Neuronal stem cell (in vitro differentiated cells): ENCODE results near the gene LONRF2.

Source experiments
- DNase-seq: peaks from one replicate; pipeline ENCODE4 v3.0.0-alpha.2; 2013; ENCODE audit warnings: low spot score
- H2AFZ ChIP-seq: one replicate; pipeline ENCODE4 v1.6.1; 2013; ENCODE audit warnings: mild to moderate bottlenecking, low read length, inconsistent platforms
- H2AK5ac ChIP-seq: 2 replicates; pipeline ENCODE4 v1.6.1; 2013; ENCODE audit warnings: low read depth, mild to moderate bottlenecking, inconsistent platforms, low read length, moderate library complexity, mixed read lengths
- H2BK120ac ChIP-seq: 2 replicates; pipeline ENCODE4 v1.6.1; 2013; ENCODE audit warnings: low read depth, mild to moderate bottlenecking, inconsistent platforms, low read length, moderate library complexity, mixed read lengths
- H2BK12ac ChIP-seq: one replicate; pipeline ENCODE4 v1.6.1; 2013; ENCODE audit warnings: low read length, inconsistent platforms
- H2BK15ac ChIP-seq: 2 replicates; pipeline ENCODE4 v1.6.1; 2013; ENCODE audit warnings: mild to moderate bottlenecking, low read length, inconsistent platforms, mixed read lengths
- H2BK5ac ChIP-seq: one replicate; pipeline ENCODE4 v1.6.1; 2013; ENCODE audit warnings: inconsistent platforms, mild to moderate bottlenecking, low read length, moderate library complexity
- H3K14ac ChIP-seq: one replicate; pipeline ENCODE4 v1.6.1; 2013; ENCODE audit warnings: low read length, inconsistent platforms
- H3K18ac ChIP-seq: 2 replicates; pipeline ENCODE4 v1.6.1; 2013; ENCODE audit warnings: low read length, inconsistent platforms
- H3K23ac ChIP-seq: 2 replicates; pipeline ENCODE4 v1.6.1; 2013; ENCODE audit warnings: low read depth, mild to moderate bottlenecking, mixed read lengths, low read length, inconsistent platforms; ENCODE audit not compliant: poor library complexity
- H3K27ac ChIP-seq: replicated peaks from 3 replicates; pipeline ENCODE4 v1.5.1; 2013; ENCODE audit warnings: low read length, inconsistent platforms
- H3K27me3 ChIP-seq, 3 experiments: 2 replicates each; pipeline ENCODE4 v1.6.1; 2013; ENCODE audit warnings: low read length in 3 of 3, mild to moderate bottlenecking in 2 of 3, inconsistent platforms in 1 of 3, low read depth in 1 of 3, mixed read lengths in 1 of 3, moderate library complexity in 1 of 3; ENCODE audit not compliant: control insufficient read depth in 3 of 3, insufficient read depth in 3 of 3
- H3K36me3 ChIP-seq, 2 donors: replicated peaks in 1 of 2; 2 replicates each; pipeline ENCODE4 v1.6.1; 2013; ENCODE audit warnings: low read length in 2 of 2; ENCODE audit not compliant: control insufficient read depth in 2 of 2, insufficient read depth in 2 of 2
- H3K4ac ChIP-seq: 2 replicates; pipeline ENCODE4 v1.6.1; 2013; ENCODE audit warnings: inconsistent platforms, mild to moderate bottlenecking, low read length, moderate library complexity
- H3K4me1 ChIP-seq, 2 donors: 1 replicate in 1 of 2; 2 replicates in 1 of 2; pipeline ENCODE4 v1.6.1; 2013; ENCODE audit warnings: low read length in 2 of 2, low read depth in 1 of 2; ENCODE audit not compliant: control insufficient read depth in 2 of 2, insufficient read depth in 1 of 2
- H3K4me2 ChIP-seq: one replicate; pipeline ENCODE4 v1.6.1; 2013; ENCODE audit warnings: mild to moderate bottlenecking, low read length, inconsistent platforms; ENCODE audit not compliant: insufficient read depth, poor library complexity, severe bottlenecking
- H3K4me3 ChIP-seq, 2 donors: 2 replicates each; pipeline ENCODE4 v1.5.1; 2013; ENCODE audit warnings: low read length in 2 of 2, mild to moderate bottlenecking in 2 of 2, inconsistent platforms in 1 of 2, moderate library complexity in 1 of 2
- H3K79me1 ChIP-seq: one replicate; pipeline ENCODE4 v1.6.1; 2013; ENCODE audit warnings: low read depth, mild to moderate bottlenecking, inconsistent platforms, low read length, moderate library complexity
- H3K9ac ChIP-seq: one replicate; pipeline ENCODE4 v1.6.1; 2013; ENCODE audit warnings: mild to moderate bottlenecking, low read depth, low read length, inconsistent platforms; ENCODE audit not compliant: poor library complexity
- H3K9me3 ChIP-seq, 2 donors: replicated peaks in 1 of 2; 2 replicates each; pipeline versions ENCODE3 to v1.6.1; 2013; ENCODE audit warnings: low read length in 2 of 2, mild to moderate bottlenecking in 2 of 2, inconsistent platforms in 1 of 2, low read depth in 1 of 2, mixed read lengths in 1 of 2, moderate library complexity in 1 of 2; ENCODE audit not compliant: control insufficient read depth in 2 of 2, insufficient read depth in 1 of 2
- H4K8ac ChIP-seq: one replicate; pipeline ENCODE4 v1.6.1; 2013; ENCODE audit warnings: low read depth, mild to moderate bottlenecking, inconsistent platforms, low read length, moderate library complexity
- H4K91ac ChIP-seq: one replicate; pipeline ENCODE4 v1.6.1; 2013; ENCODE audit warnings: low read length, low read depth, mild to moderate bottlenecking, inconsistent platforms; ENCODE audit not compliant: poor library complexity
- WGBS, 2 donors: extraction: QIAGEN DNeasy Blood & Tissue Kit; methylation state at CpG; one replicate each; pipeline ENCODE4 v1.1.7; 2013; ENCODE audit warnings: missing lambda C conversion rate in 2 of 2, mixed read lengths in 1 of 2; ENCODE audit not compliant: insufficient read length in 2 of 2, insufficient replicate concordance in 1 of 2; ENCODE audit errors: extremely low coverage in 2 of 2; 5-methylcytosine and 5-hydroxymethylcytosine counted together

Gene LONRF2

DNA sequence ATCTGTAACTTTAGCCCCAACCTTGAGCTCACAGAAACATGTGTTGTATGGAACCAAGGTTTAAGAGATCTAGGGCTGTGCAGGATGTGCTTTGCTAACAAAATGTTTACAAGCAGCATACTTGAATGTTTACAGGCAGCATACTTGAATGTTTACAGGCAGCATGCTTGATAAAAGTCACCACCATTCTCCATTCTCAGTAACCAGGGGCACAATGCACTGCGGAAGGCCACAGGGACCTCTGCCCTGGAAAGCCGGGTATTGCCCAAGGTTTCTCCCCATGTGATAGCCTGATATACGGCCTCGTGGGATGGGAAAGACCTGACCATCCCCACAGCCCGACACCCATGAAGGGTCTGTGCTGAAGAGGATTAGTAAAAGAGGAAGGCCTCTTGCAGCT, 52.4 kb downstream of the LONRF2 start:
- no peak overlapping the region for H3K9ac ChIP-seq
- no peak overlapping the region for H4K91ac ChIP-seq
- H2AFZ ChIP-seq = no peak overlapping the region
- H2BK120ac ChIP-seq = no peak overlapping the region
- H2AK5ac ChIP-seq = no peak overlapping the region
- H3K23ac ChIP-seq = no peak overlapping the region
- H3K36me3 ChIP-seq = no peaks in the 10 kb centered on the region
- no peak overlapping the region for H2BK12ac ChIP-seq
- H2BK5ac ChIP-seq = no peak overlapping the region
- no peak overlapping the region for H2BK15ac ChIP-seq
- H3K4ac ChIP-seq = no peak overlapping the region
- no peaks in the 10 kb centered on the region for H3K27me3 ChIP-seq
- no peak overlapping the region for H3K27ac ChIP-seq
- no peaks in the 10 kb centered on the region for H3K79me1 ChIP-seq
- H4K8ac ChIP-seq = no peak overlapping the region
- H3K9me3 ChIP-seq = peaks cover 3 to 9% of the 10 kb centered on the region in 2 donors
- WGBS, 2 donors = no CpG with 5 or more reads among the region's 5 CpGs
- no peak overlapping the region for H3K4me3 ChIP-seq
- H3K18ac ChIP-seq = no peak overlapping the region
- no peak overlapping the region for H3K4me2 ChIP-seq
- no peaks in the 10 kb centered on the region for H3K4me1 ChIP-seq
- DNase-seq = no peak
- no peak overlapping the region for H3K14ac ChIP-seq

- Histone ChIP-seq H3K14ac (no peak overlapping the region), H2AFZ (no peak overlapping the region), H3K9ac (no peak overlapping the region), H2BK5ac (no peak overlapping the region), H2BK12ac (no peak overlapping the region), H3K4ac (no peak overlapping the region), H3K18ac (no peak overlapping the region), H4K8ac (no peak overlapping the region), H2AK5ac (no peak overlapping the region), H3K79me1 (no peaks in the 10 kb centered on the region), H3K27ac (no peak overlapping the region), H3K4me3 (no peak overlapping the region), H3K4me1 (no peaks in the 10 kb centered on the region), H3K36me3 (no peaks in the 10 kb centered on the region), H3K27me3 (no peaks in the 10 kb centered on the region), H2BK120ac (no peak overlapping the region), H3K4me2 (no peak overlapping the region), H4K91ac (no peak overlapping the region), H3K23ac (no peak overlapping the region), H2BK15ac (no peak overlapping the region), H3K9me3 (peaks cover 3 to 9% of the 10 kb centered on the region in 2 donors)
- no peak for DNase-seq
- WGBS, 2 donors = no CpG with 5 or more reads among the region's 4 CpGs
Measured at GRCh38 chr2:100268986-100269385, 53.3 kb downstream of the LONRF2 start.

- H4K8ac ChIP-seq = no peak overlapping the region
- H3K79me1 ChIP-seq = no peaks in the 10 kb centered on the region
- no CpG with 5 or more reads among the region's 2 CpGs for WGBS, 2 donors
Measured at GRCh38 chr2:100267751-100268150, 54.5 kb downstream of the LONRF2 start.

DNA sequence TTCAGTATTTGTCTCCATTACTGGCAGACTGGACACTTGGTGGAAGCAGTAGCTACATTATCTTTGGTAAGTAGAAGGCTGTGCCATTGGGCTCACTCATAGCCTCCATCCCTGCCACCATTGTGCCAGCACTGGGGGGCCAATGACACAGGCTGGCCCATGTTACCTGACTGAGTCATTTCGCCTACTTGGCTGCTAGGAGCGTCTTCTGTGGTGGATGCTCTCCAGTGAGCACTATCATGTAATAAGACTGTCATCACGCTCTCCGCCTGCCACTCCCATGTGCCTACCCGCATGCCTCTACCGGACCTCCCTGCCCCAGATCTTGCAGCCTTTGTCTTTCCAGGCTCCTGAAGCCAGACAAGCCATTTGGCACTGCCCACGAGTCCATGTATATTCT, 56.2 kb downstream of the LONRF2 start:
- Histone ChIP-seq H3K9ac (no peak overlapping the region), H3K27me3 (no peaks in the 10 kb centered on the region), H3K4me2 (no peak overlapping the region), H4K8ac (no peak overlapping the region), H3K4me3 (no peak overlapping the region), H3K9me3 (peaks cover 3 to 6% of the 10 kb centered on the region in 2 donors), H2BK15ac (no peak overlapping the region), H3K36me3 (no peaks in the 10 kb centered on the region), H3K23ac (no peak overlapping the region), H3K4ac (no peak overlapping the region), H3K18ac (no peak overlapping the region), H2AK5ac (no peak overlapping the region), H3K14ac (no peak overlapping the region), H4K91ac (no peak overlapping the region), H2BK5ac (no peak overlapping the region), H3K79me1 (no peaks in the 10 kb centered on the region), H2BK120ac (no peak overlapping the region), H3K27ac (no peak overlapping the region), H2AFZ (no peak overlapping the region), H3K4me1 (no peaks in the 10 kb centered on the region), H2BK12ac (no peak overlapping the region)
- WGBS, 2 donors = no CpG with 5 or more reads among the region's 7 CpGs
- no peak for DNase-seq

More at GRCh38 chr2:100267751-100268150, 54.5 kb downstream of the LONRF2 start:
- H3K9me3 ChIP-seq = peaks cover 3 to 9% of the 10 kb centered on the region in 2 donors
- H3K9ac ChIP-seq = no peak overlapping the region
- no peak overlapping the region for H2BK120ac ChIP-seq
- H3K4me3 ChIP-seq = no peak overlapping the region
- no peak overlapping the region for H3K27ac ChIP-seq
- no peaks in the 10 kb centered on the region for H3K27me3 ChIP-seq
- H2BK5ac ChIP-seq = no peak overlapping the region
- H3K4ac ChIP-seq = no peak overlapping the region
- H2BK12ac ChIP-seq = no peak overlapping the region
- H3K4me1 ChIP-seq = no peaks in the 10 kb centered on the region
- no peak for DNase-seq
- no peaks in the 10 kb centered on the region for H3K36me3 ChIP-seq
- H2BK15ac ChIP-seq = no peak overlapping the region
- no peak overlapping the region for H3K4me2 ChIP-seq
- no peak overlapping the region for H3K18ac ChIP-seq
- no peak overlapping the region for H3K14ac ChIP-seq
- no peak overlapping the region for H3K23ac ChIP-seq
- H2AFZ ChIP-seq = no peak overlapping the region
- no peak overlapping the region for H2AK5ac ChIP-seq
- no peak overlapping the region for H4K91ac ChIP-seq
